ENCODE results near the gene SOX13. TPM values are rescaled to one million over a fixed set of nuclear protein-coding genes. Genes with fewer than 3 reads are reported as not detected.

The SOX13 gene
- total and polyA plus RNA-seq, 9 donors = 12.0 to 43.0 (median 21.8) TPM

DNA sequence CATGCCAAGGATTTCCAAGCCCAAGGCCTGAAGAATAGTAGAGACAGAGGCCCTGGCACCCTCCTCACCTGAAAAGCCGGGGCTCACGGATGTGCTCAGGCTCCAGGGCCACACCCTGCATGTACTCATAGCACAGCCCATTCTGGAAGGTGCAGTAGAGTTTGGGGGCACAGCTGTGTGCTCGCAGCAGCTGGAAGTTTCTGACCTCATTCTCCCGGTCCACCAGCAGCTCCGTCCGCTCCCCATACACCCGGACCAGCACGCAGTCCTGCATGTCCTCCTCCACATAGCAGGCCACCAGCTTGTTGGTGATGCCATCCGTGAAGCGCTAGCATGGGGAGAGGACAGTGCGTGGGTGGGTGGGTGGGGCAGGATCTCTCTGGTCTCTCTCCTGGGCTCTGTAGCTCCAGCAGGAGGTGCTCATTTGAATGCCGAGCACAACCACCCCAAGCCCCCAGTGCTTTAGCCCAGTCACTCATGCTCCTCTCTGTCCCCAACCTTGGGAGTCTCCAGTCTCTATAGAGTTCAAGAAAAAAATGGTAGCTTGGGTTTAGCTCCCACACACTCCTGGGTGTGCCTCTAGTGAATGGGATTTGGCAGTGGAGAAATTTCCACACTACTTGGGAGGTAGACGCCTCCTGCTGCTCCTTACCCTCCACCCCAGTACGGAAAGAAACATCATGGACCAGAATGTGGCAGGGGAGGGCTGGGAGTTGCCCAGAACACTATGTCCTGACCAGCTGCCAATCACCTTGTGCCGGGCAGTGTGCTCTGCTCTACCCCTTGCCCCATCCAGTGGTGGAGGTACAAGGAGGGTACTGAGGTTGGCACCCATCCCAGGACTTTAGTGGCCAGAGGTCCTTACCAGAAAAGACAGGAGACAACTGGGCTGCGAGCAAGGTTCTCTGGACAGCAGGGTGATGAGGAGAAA, 77.0 kb downstream of the SOX13 start:
- intact Hi-C loops (cut with DNase I) = loop anchor here in 1 of 4 donors (5.0 kb wide), 1 partner anchor 47 kb away; the partner anchor contains the start of gene KISS1
- Histone ChIP-seq H3K9me3 (no peaks in the 10 kb centered on the region), H3K36me3 (no peaks in the 10 kb centered on the region), H3K4me1 (ENCODE audit: insufficient read depth) (peaks cover 10% of the 10 kb centered on the region), H3K27ac (peak overlapping the region in 1 of 2 donors; percentile 83), H3K4me3 (no peak overlapping the region), H3K27me3 (no peaks in the 10 kb centered on the region)
- peak in 3 of 5 donors; percentile 37 to 53 (median 41) for DNase-seq
- TF ChIP-seq, protein P1, sequence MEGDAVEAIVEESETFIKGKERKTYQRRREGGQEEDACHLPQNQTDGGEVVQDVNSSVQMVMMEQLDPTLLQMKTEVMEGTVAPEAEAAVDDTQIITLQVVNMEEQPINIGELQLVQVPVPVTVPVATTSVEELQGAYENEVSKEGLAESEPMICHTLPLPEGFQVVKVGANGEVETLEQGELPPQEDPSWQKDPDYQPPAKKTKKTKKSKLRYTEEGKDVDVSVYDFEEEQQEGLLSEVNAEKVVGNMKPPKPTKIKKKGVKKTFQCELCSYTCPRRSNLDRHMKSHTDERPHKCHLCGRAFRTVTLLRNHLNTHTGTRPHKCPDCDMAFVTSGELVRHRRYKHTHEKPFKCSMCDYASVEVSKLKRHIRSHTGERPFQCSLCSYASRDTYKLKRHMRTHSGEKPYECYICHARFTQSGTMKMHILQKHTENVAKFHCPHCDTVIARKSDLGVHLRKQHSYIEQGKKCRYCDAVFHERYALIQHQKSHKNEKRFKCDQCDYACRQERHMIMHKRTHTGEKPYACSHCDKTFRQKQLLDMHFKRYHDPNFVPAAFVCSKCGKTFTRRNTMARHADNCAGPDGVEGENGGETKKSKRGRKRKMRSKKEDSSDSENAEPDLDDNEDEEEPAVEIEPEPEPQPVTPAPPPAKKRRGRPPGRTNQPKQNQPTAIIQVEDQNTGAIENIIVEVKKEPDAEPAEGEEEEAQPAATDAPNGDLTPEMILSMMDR (IDR thresholded peaks at IDR 0.05) = no peak
- no peak for TF ChIP-seq EP300 (IDR thresholded peaks at IDR 0.05)
- no peak for TF ChIP-seq POLR2A (IDR thresholded peaks at IDR 0.05)
- 69 to 75% (median 70%) methylated on average over 16 of the region's 16 CpGs for WGBS, 3 donors

DNA sequence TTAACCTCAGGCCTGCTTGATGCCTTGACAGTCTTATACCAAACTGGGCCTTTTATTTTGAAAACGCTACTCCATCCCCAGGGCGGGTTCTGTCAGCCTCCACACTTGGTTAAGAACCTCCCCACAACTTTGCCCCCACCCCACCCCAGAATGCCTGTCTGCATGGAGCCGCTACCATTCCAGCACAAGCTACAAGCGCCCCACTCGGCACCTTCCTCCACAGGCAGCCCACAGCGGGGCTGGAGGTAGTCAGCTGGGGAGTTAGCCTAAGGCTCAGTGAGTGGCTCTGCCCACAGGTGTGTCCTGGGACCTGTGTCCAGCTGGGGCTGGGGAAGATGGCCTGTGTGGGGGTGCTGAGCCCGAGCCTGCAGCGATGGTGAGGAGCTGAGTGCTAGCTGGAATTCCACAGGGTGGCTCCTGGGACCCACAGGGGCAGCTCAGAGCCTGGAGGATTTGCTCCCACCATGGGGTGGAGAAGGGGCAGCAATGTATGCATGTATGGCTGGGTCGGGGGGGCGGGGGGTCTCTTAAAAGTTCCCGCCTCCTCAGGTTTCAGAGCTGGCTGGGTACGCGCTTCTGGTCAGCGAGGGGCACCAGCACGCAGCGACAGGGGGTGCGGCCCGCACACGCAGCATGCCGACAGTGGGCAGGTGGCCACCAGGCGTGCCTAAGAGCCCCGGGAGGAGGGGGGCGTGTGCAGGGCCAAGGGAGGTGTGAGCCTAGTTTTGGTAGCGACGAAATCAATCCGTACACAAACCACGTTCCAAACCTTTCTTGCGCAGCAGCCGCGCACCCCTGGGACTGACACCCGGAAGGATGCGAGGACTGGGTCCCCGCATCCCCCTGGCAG, 78.0 kb downstream of the SOX13 start:
- TF ChIP-seq, protein P1 (IDR thresholded peaks at IDR 0.05) = peak in 1 of 3 donors; percentile 5
- TF ChIP-seq POLR2A (IDR thresholded peaks at IDR 0.05) (no peak), EP300 (IDR thresholded peaks at IDR 0.05) (no peak)
- WGBS, 3 donors = 22 to 23% (median 22%) methylated on average over 17 to 33 of the region's 33 CpGs
- Histone ChIP-seq H3K27me3 (no peaks in the 10 kb centered on the region), H3K4me3 (peak overlapping the region; percentile 62), H3K36me3 (no peaks in the 10 kb centered on the region), H3K27ac (peak overlapping the region; percentile 66 to 83), H3K9me3 (no peaks in the 10 kb centered on the region), H3K4me1 (ENCODE audit: insufficient read depth) (peaks cover 10% of the 10 kb centered on the region)
- intact Hi-C loops (cut with DNase I) = no loop called here
- DNase-seq = peak; percentile 52 to 65 (median 64)

DNA sequence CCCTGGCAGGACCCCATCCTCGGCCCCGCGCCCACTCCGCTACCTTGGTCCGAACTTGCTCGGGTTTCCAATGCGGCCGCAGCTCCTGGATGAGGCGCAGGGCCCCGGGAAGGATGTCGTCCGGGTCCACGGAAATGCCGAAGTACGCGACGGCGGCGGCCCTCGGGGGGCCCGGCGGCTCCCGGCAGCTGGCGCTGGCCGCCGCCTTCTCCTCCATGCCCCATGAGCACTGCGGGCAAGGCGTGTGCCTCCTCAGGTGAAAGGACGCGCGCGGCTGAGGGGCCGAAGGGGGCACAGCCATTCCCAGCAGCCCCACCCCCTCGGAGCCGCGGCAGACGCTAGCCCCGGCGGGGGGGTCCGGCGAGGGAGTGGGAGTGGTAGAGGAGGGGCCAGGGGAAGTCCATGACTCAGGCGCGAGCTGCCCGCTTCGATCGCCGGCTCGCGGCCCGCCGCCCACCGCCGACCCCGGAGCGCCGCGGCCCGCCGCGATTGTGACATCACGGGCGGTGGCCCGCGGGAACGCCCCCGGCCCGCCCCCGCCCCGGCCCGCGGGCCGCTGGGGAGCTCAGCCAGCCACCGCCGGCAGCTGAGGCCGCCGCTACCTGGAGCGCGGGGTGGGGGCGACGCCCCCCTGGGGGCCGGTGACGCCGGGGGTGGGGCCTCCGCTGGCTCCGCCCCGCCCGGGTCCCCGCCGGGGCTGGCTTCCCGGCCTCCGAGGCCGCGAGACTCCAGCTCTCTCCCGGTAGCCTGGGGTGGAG, 78.8 kb downstream of the SOX13 start, which contains the start of gene ETNK2:
TSS of gene ETNK2 (minus strand) at position 493 of the 758 bp plus-strand sequence. CDS start at position 301, 192 bp downstream.
- H3K36me3 ChIP-seq = no peaks in the 10 kb centered on the region
- H3K4me3 ChIP-seq = peak within 1 kb of the TSS; percentile 62
- H3K27ac ChIP-seq = peak within 1 kb of the TSS; percentile 66 to 83
- H3K27me3 ChIP-seq = no peaks in the 10 kb centered on the region
- no peak for TF ChIP-seq EP300 (IDR thresholded peaks at IDR 0.05)
- peak; percentile 39 for TF ChIP-seq POLR2A (IDR thresholded peaks at IDR 0.05)
- TF ChIP-seq, protein P1 (IDR thresholded peaks at IDR 0.05) = peak in 1 of 3 donors; percentile 12
- intact Hi-C loops (cut with DNase I) = no loop called here
- peak; percentile 88 to 89 (median 88) for DNase-seq
- peaks cover 10% of the 10 kb centered on the region for H3K4me1 ChIP-seq (ENCODE audit: insufficient read depth)
- WGBS, 3 donors = 0 to 1% (median 1%) methylated on average over 40 to 84 of the region's 94 CpGs
- H3K9me3 ChIP-seq = no peaks in the 10 kb centered on the region
